GM21367 (cell line): ENCODE results near the gene KIF5A.
"Not testable (repeated sequence)": the region's sequence is repeated elsewhere in the genome, so short reads cannot be mapped to it uniquely, and the experiment has no call there.

Experiments used
- ATAC-seq: cut with Tn5 transposase; IDR thresholded peaks from one replicate; pipeline ENCODE4 v1.9.1; 2021; ENCODE audit not compliant: unreplicated experiment

KIF5A gene

DNA sequence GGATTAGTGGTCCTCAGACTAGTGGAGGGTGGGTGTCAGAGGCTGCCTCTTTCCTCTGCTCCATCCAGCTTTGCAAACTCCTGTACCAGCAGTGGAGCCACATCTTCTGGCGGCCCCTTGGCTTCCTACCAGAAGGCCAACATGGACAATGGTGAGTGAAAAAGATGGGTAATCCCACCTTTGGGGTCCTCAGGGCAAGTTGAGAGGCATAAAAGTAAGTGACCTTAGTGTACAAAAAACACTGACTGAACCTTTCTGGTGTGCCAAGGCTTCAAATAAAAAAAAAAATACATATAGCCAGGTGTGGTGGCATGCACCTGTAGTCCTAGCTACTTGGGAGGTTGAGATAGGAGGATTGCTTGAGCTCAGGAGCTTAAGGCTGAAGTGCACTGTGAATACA lies 32.0 kb downstream of the KIF5A start:
- ATAC-seq: no peak

- no peak for ATAC-seq
Observed at GRCh38 chr12:57582440-57582839, 32.6 kb downstream of the KIF5A start.

DNA sequence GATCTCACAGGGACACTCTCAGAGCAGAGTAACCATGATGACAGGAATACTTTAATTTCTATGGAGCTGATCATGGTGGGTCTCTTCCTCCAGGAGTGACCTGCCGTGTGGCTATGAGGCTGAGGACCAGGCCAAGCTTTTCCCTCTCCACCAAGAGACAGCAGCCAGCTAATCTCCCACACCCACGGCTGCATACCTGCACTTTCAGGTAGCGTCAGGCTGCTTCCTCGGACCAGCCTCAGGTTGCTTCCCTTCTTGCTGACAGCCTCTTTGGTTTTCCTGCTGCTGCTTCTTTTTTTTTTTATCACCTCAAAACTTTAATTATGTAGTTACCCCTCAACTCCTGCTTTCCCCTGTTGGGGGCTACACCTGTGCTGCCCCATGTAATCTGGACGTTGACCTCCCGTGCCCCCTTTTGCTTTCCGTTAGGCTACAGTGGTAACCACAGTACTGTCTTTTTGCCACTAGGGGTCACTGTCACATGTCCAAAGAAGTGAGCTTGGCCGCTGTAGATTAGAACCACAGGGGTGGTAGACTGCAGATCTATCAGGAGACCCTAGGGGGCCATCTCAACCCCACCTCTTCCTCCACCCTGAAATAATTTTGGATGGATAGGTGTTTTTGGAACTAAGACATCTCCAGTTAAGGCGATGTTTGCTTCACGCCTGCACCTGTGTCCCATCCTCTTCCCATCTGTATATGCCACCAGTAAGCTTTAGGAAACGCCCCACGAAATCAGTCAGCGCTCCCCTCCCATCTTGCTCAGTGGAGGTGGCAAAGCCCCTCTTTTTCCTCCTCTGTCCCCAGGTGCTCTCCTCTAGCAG lies 33.4 kb downstream of the KIF5A start:
- ATAC-seq: peak; percentile 92

DNA sequence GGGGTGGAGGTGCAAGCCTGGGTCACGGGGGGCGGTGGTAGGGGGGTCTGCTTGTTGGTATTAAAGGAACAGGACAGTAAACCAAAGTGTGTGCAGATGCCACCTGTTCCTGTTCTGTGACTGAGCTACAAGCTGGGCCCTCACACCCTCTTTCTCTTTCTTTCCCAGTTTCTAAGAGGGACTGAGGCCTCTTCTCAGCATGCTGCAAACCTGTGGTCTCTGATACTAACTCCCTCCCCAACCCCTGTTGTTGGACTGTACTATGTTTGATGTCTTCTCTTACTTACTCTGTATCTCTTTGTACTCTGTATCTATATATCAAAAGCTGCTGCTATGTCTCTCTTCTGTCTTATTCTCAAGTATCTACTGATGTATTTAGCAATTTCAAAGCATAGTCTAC lies 34.2 kb downstream of the KIF5A start:
- no peak for ATAC-seq

DNA sequence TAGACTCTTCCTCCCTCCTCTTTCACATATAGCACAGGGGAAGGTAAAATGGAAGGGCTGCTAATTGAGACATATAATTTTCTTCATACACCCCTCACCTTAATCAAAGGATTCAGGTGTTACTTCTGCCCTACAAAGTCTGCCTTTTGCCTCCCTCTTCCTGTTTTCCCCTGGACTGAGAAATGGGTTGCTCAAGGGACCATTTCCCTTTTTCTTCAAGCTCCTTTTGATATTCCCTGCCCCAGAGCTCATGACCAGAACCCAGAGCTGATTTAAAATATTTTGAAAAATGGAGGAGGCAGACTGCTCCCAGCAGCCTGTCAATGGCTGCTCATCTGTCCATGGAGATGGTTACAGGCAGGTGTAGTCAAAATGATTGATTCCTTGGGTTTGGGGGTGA lies 34.8 kb downstream of the KIF5A start:
- no peak for ATAC-seq

- ATAC-seq: no peak
Observed at GRCh38 chr12:57585156-57585555, 35.3 kb downstream of the KIF5A start.

- ATAC-seq: no peak
Observed at GRCh38 chr12:57586128-57586527, 36.3 kb downstream of the KIF5A start.

GRCh38 chr12:57586832-57587429 lies 37.1 kb downstream of the KIF5A start:
- ATAC-seq: no peak

DNA sequence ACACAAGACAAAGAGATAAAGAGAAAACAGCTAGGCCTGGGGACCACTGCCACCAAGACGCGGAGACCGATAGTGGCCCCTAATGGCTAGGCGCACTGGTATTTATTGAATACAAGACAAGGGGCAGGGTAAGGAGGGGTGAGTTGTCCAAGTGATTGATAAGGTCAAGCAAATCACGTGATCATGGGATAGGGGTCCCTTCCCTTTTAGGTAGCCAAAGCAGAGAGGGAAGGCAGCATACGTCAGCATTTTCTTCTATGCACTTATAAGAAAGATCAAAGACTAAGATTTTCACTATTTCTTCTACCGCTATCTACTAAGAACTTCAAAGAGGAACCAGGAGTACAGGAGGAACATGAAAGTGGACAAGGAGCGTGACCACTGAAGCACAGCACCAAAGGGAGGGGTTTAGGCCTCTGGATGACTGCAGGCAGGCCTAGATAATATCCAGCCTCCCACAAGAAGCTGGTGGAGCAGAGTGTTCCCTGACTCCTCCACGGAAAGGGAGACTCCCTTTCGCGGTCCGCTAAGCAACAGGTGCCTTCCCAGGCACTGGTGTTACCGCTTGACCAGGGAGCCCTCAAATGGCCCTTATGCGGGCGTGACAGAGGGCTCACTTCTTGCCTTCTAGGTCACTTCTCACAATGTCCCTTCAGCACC lies 39.2 kb downstream of the KIF5A start:
- not testable (repeated sequence) for ATAC-seq

GRCh38 chr12:57590479-57590863 lies 40.6 kb downstream of the KIF5A start:
- no peak for ATAC-seq

- ATAC-seq: peak; percentile 87
Observed at GRCh38 chr12:57590864-57591781, 41.3 kb downstream of the KIF5A start, which contains the start of gene PIP4K2C. Gene PIP4K2C, plus strand, starts transcription at chr12:57591192. Its CDS starts 98 bp downstream, at chr12:57591290.

- ATAC-seq: no peak
Observed at GRCh38 chr12:57591782-57592325, 42.0 kb downstream of the KIF5A start.

DNA sequence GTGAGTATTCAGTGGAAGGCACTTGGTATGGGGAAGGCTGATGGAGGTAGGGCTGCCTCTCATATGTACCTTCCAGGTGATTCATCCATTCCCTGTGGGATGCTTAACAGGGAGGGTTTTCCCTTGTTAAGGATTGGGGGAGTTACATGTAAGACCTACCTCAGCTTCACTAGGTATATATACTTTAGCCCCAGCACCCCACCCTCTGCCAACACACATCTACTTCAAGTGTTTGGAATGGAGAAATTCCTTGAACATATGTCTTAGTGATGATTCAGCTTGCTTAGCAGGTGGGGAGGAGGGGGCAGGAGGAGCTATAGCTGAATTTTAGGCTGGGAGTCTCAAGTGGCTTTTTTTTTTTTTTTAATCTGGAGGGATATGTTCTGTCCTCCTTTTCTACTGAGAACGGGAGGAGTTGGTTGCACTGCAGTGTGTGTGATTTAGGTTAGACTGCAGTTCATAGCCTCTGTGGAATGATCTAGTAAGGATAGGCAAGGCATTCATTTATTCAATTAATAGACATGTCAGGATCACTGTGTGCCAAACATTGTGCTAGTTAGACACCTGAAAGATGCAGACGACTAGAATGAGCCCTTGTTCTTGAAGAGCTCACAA lies 42.8 kb downstream of the KIF5A start:
- ATAC-seq: no peak

GRCh38 chr12:57593187-57593586 lies 43.3 kb downstream of the KIF5A start:
- ATAC-seq: no peak

DNA sequence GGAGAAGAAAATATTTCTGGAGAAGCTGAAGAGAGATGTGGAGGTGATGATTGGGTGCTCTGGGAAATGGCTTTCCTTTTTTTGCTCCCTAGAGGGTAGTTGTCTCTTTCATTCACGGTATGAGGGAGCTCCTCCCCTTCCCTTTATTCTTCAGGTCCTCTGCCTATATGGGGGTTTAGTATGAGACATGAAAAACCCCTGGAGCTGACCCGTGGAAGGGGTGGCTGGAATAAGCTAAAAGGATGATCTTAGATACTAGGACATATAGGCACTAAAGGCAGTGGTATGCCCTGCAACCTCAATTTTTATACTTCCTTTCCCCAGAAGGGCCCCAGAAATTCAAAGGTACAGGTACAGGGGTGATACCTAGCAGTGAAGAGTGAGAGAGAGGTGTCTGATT lies 50.6 kb downstream of the KIF5A start:
- ATAC-seq: no peak

DNA sequence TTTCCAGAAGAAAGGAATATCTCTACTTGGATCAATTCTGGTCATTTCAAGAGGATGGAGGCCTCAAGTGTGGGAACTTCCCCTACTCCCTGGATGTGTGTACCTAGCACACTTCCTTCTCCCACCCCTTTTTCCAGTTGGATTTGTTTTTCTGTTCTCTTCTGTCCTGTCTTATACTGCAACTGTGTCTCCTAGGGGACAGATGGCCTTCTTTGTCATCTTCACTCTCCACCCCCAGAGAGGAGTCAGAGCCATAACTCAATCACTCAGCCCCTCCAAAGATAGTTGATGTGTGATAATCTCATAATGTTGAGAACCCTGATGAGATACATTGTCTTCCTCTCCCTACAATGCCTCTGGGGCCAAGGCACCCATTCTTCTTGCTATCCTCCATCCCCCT lies 52.7 kb downstream of the KIF5A start:
- no peak for ATAC-seq

- ATAC-seq: no peak
Observed at GRCh38 chr12:57603324-57603723, 53.5 kb downstream of the KIF5A start.

- no peak for ATAC-seq
Observed at GRCh38 chr12:57603815-57604453, 54.1 kb downstream of the KIF5A start.

- ATAC-seq: no peak
Observed at GRCh38 chr12:57604454-57604991, 54.7 kb downstream of the KIF5A start, which contains the start of gene DTX3. Gene DTX3, plus strand, starts transcription at chr12:57604824. Its CDS starts 1,694 bp downstream, at chr12:57606518.
